HepG2 (cell line): ENCODE measurements around the gene PIGW. TPM values are rescaled to one million over a fixed set of nuclear protein-coding genes. Genes with fewer than 3 reads are reported as not detected.

Source experiments
- AKNA ChIP-seq: sonication (generic); formaldehyde crosslinking; IDR thresholded peaks from 2 replicates; pipeline ENCODE4 v1.4.0; 2020; ENCODE audit warnings: missing genetic modification reagents, borderline replicate concordance
- DMAP1 ChIP-seq: IDR thresholded peaks from 2 replicates; pipeline ENCODE4 v1.6.1; 2016
- IKZF4 ChIP-seq: sonication (generic); formaldehyde crosslinking; IDR thresholded peaks from 2 replicates; pipeline ENCODE4 v1.5.1; 2020; ENCODE audit warnings: borderline replicate concordance, mild to moderate bottlenecking, low read depth, missing genetic modification reagents; ENCODE audit errors: not compliant biosample characterization
- PLSCR1 ChIP-seq: sonication (generic); formaldehyde crosslinking; IDR thresholded peaks from 2 replicates; pipeline ENCODE4 v1.5.0; 2020; ENCODE audit warnings: missing genetic modification reagents, mild to moderate bottlenecking, borderline replicate concordance
- RXRA ChIP-seq: sonication (generic); formaldehyde crosslinking; IDR thresholded peaks from 2 replicates; pipeline ENCODE4 v1.5.1; 2020; ENCODE audit warnings: missing genetic modification reagents
- SPEN ChIP-seq: sonication (generic); formaldehyde crosslinking; IDR thresholded peaks from 2 replicates; pipeline ENCODE4 v1.5.1; 2020; ENCODE audit warnings: low read depth, mild to moderate bottlenecking, missing genetic modification reagents
- ZNF441 ChIP-seq: sonication (generic); formaldehyde crosslinking; IDR thresholded peaks from 2 replicates; pipeline ENCODE4 v1.7.0; 2021; ENCODE audit warnings: missing genetic modification reagents, borderline replicate concordance
- polyA plus RNA-seq, 8 experiments: library from polyadenylated mRNA; depleted of rRNA in 3 of 8; stranded (reverse) in 7 of 8; unstranded in 1 of 8; fragments of >200 nt; fragmentation: Illumina TruSeq in 4 of 8; extraction: Trizol in 4 of 8; gene quantifications; 2 replicates each; pipeline versions ENCODE4 v1.2.1 to v1.2.3, GENCODE V29; 2011 to 2016; ENCODE audit warnings: low read depth in 4 of 8, missing spikeins in 1 of 8, mixed read lengths in 1 of 8; ENCODE audit not compliant: insufficient read depth in 1 of 8
- total RNA-seq, 5 experiments: library from RNA; depleted of rRNA; stranded (reverse); fragments of >200 nt; fragmentation: Illumina TruSeq; extraction: Trizol; gene quantifications; 2 replicates each; pipeline ENCODE4 v1.2.3, GENCODE V29; 2016; ENCODE audit warnings: low read depth in 1 of 5
- TF ChIP-seq, protein P1 (sequence below): sonication (generic); formaldehyde crosslinking; IDR thresholded peaks from 2 replicates; pipeline ENCODE4 v1.4.0; 2020; ENCODE audit warnings: missing genetic modification reagents
- TF ChIP-seq, protein P2 (sequence below): fragments of 450-650 bp; IDR thresholded peaks from 2 replicates; pipeline ENCODE4 v1.6.1; 2017; ENCODE audit warnings: mild to moderate bottlenecking
- TF ChIP-seq, protein P3 (sequence below): sonication (generic); formaldehyde crosslinking; IDR thresholded peaks from 2 replicates; pipeline ENCODE4 v1.5.0; 2020; ENCODE audit warnings: mild to moderate bottlenecking, missing genetic modification reagents, moderate library complexity

PIGW gene
- total and polyA plus RNA-seq, 2 of the 13 experiments (the other 11 are each of a cell fraction or from before 2014, with no cell fraction given) = 9.0 to 24.0 TPM

DNA sequence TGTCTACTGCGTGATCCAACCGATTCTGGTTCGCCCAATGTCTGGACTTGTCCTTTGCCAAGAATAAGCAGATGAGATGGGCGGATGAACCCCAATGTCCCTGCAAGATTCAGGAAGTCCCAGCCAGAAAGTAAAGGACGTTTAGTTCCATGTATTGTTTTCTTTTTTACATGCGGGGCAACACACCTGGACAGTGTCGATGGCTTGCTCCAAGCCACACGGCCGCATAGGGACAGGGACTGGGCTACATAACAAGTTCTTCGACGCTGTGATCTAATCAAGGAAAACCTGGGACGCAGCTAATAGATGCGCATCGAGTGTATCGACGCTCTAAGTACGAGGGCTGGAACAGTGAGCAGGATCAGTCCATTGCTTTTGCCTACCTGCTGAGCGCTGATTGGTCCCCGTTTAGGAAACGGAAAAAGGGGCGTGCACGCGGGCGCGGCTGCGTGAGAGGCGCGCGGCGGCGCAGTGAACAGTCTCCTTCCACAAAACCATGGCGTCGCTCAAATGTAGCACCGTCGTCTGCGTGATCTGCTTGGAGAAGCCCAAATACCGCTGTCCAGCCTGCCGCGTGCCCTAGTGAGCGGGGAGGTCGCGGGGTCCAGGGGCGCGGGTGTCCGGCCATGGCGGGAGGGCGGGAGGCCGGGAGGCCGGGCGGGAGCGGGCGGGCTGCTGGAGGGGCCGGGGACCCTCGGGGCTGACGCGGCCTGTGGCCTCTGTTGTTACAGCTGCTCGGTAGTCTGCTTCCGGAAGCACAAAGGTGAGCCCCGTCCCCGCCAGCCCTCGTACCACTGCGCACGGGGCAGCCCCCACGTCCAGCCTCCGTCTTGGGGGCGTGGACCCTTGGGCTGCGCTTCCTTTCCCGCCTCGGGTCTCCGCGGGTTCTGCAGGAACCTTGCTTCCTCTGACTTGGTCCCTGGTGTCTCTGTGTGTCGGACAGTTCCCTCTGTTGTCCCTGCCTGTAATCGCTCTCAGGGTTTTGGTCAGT, 48.3 kb upstream of the PIGW start, which contains the start of gene ZNHIT3 (continued):
- TF ChIP-seq AKNA (CRISPR knock-in tag) = no peak
- peak; percentile 74 for TF ChIP-seq SPEN
- no peak for TF ChIP-seq PLSCR1 (CRISPR knock-in tag)
- TF ChIP-seq, protein P1, sequence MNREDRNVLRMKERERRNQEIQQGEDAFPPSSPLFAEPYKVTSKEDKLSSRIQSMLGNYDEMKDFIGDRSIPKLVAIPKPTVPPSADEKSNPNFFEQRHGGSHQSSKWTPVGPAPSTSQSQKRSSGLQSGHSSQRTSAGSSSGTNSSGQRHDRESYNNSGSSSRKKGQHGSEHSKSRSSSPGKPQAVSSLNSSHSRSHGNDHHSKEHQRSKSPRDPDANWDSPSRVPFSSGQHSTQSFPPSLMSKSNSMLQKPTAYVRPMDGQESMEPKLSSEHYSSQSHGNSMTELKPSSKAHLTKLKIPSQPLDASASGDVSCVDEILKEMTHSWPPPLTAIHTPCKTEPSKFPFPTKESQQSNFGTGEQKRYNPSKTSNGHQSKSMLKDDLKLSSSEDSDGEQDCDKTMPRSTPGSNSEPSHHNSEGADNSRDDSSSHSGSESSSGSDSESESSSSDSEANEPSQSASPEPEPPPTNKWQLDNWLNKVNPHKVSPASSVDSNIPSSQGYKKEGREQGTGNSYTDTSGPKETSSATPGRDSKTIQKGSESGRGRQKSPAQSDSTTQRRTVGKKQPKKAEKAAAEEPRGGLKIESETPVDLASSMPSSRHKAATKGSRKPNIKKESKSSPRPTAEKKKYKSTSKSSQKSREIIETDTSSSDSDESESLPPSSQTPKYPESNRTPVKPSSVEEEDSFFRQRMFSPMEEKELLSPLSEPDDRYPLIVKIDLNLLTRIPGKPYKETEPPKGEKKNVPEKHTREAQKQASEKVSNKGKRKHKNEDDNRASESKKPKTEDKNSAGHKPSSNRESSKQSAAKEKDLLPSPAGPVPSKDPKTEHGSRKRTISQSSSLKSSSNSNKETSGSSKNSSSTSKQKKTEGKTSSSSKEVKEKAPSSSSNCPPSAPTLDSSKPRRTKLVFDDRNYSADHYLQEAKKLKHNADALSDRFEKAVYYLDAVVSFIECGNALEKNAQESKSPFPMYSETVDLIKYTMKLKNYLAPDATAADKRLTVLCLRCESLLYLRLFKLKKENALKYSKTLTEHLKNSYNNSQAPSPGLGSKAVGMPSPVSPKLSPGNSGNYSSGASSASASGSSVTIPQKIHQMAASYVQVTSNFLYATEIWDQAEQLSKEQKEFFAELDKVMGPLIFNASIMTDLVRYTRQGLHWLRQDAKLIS (CRISPR knock-in tag) = no peak
- peak; percentile 77 for TF ChIP-seq IKZF4 (CRISPR knock-in tag)
- peak; percentile 76 for TF ChIP-seq DMAP1 (CRISPR knock-in tag)
- TF ChIP-seq RXRA (CRISPR knock-in tag) = peak; percentile 28; the same call in 1 of the 2 replicates
- no peak for TF ChIP-seq ZNF441 (CRISPR knock-in tag)
- TF ChIP-seq, protein P2, sequence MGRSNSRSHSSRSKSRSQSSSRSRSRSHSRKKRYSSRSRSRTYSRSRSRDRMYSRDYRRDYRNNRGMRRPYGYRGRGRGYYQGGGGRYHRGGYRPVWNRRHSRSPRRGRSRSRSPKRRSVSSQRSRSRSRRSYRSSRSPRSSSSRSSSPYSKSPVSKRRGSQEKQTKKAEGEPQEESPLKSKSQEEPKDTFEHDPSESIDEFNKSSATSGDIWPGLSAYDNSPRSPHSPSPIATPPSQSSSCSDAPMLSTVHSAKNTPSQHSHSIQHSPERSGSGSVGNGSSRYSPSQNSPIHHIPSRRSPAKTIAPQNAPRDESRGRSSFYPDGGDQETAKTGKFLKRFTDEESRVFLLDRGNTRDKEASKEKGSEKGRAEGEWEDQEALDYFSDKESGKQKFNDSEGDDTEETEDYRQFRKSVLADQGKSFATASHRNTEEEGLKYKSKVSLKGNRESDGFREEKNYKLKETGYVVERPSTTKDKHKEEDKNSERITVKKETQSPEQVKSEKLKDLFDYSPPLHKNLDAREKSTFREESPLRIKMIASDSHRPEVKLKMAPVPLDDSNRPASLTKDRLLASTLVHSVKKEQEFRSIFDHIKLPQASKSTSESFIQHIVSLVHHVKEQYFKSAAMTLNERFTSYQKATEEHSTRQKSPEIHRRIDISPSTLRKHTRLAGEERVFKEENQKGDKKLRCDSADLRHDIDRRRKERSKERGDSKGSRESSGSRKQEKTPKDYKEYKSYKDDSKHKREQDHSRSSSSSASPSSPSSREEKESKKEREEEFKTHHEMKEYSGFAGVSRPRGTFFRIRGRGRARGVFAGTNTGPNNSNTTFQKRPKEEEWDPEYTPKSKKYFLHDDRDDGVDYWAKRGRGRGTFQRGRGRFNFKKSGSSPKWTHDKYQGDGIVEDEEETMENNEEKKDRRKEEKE = no peak
- TF ChIP-seq, protein P3, sequence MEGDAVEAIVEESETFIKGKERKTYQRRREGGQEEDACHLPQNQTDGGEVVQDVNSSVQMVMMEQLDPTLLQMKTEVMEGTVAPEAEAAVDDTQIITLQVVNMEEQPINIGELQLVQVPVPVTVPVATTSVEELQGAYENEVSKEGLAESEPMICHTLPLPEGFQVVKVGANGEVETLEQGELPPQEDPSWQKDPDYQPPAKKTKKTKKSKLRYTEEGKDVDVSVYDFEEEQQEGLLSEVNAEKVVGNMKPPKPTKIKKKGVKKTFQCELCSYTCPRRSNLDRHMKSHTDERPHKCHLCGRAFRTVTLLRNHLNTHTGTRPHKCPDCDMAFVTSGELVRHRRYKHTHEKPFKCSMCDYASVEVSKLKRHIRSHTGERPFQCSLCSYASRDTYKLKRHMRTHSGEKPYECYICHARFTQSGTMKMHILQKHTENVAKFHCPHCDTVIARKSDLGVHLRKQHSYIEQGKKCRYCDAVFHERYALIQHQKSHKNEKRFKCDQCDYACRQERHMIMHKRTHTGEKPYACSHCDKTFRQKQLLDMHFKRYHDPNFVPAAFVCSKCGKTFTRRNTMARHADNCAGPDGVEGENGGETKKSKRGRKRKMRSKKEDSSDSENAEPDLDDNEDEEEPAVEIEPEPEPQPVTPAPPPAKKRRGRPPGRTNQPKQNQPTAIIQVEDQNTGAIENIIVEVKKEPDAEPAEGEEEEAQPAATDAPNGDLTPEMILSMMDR (CRISPR knock-in tag) = no peak
